GM19455 (cell line): ENCODE data around the gene FAM9C.

Source experiments
- ATAC-seq: cut with Tn5 transposase; IDR thresholded peaks from one replicate; pipeline ENCODE4 v1.9.1; 2021; ENCODE audit not compliant: unreplicated experiment

FAM9C gene

DNA sequence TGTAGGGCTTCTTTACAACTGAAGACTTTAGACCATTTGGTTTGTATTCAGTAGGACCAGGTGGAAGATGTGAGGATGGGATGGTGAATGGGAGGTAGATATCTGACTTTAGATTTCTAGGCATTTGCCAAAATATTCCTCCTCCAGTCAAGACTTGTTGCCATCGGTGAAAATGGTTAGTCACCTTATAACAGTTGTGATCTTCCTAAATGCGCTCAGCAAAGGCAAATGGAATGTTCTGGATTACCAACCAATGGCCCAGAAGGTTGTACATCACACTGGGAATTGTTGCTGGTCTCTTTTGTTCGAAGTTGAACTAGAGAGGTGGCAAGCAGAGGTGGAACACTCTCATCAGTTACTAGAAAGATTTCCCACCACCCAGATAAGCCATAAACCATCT is 35.6 kb downstream of the FAM9C start:
- no peak for ATAC-seq

DNA sequence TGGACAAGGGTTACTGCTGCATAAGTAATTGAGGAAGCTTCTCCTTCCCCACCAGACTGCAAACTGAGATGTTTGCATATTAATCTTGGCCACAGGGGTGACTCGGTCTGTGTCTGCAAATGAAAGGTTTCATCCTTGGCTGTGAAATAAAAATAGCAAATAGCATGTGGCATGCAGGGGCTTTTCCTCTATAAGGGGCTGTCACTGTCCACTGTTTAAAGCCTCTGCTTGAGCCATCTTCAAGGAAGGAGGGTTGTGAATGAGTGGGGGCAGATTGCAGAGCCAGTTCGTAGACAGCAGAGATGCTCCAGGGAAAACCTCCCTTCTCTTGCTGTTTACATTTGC is 36.3 kb downstream of the FAM9C start:
- no peak for ATAC-seq

DNA sequence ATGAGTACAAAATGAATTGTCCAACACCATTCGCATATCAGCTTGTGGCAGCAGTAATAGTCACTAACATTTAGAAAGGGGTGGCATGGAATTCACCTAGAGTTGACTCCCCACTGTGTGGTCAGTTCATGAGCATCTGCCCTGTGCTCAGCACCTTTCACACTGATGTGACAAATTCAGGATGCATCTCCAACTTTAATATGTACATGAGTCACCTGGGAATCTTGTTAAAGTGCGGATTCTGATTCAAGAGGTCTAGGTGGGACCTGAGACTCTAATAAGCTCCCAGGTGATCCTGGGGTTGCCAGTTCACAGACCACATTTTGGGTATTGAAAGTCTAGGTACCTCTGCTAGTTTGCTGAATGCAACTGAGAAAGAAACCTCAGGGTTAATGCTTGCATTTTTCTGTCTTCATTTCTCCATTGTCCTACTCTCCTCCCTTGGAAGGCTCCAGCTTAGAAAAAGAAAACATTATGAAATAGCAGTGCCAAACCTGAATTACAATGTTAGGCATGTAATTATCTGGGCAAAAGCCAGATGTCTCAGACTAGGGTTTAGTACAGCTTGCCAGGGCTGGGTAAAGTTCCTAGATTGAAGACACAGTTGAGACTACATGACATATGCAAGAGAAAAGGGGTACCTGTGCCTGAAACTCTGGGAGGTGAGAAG is 36.8 kb downstream of the FAM9C start:
- no peak for ATAC-seq

DNA sequence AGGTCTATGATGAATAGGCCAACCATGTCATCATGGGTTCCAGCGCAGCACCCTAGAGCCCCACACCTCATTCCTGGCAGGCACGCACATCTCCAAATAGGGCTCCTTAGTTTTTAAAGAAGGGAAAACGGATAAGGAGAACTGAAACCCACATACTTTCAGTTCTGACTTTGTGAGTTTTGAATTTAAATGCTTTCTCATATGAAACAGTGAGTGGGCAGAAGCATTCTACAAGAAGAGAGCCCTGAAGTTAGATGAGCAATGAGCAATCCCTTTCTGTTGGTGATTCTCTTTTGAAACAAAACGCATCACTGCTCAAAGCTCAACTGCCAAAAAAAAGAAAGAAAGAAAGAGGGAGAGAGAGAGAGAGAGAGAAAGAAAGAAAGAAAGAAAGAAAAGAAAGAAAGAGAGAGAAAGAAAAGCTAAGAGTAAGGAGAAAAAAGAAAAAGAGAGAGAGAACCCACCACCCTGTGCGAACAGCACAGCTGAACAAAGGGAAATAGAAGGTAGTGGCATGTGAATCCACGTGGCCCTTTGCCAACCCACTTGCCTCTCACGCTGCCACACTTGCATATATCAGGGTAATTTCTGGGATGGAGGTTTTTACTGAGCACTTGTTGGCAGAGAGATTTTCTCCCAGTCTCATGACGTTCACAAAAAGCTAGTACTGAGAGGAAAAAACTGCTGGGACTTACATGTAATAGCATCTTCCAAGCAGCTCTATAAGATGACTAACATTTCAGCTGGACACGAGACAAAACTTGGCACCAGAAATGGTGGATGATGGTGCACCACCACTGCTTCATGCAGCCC is 38.6 kb downstream of the FAM9C start:
- peak; percentile 53 for ATAC-seq

DNA sequence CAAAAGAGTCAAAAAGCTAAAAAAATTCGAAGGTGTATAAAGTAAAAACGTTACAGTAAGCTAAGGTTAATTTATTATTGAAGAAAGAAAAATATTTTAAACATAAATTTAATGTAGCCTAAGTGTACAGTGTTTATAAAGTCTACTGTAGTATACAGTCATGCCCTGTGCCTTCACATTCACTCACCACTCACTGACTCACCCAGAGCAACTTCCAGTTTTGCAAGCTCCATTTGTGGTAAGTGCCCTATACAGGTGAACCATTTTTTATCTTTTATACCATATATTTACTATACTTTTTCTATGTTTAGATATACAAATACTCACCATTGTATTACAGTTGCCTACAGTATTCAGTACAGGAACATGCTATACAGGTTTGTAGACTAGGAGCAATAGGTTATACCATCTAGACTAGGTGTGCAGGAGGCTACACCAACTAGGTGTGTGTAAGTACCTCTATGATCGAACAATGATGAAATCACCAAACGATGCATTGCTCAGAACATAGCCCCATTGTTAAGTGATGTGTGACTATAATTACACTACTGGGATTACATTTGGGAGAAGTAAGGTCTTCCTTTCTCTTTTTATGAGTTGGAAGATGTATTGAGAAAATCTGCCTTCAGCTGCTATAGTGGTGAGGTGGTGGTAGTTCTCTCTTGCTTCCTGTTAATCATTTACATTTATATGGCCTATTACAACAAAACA is 42.3 kb downstream of the FAM9C start:
- ATAC-seq: no peak

DNA sequence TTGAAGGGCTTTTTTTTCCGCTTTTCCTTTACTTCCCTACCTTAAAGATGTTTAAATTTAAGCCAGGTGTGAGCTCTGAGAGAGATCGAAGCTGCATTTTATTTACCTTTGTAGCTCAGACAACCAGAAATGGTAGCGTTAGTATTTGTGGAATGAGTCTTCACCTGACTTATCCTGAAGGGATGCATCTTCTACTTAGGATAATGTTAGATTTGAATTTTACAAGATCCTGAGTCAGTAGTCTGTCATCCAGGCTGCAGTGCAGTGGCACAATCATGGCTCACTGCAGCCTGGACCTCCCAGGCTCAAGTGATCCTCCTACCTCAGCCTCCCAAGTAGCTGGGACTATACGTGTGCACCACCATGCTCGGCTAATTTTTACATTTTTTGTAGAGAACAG is 43.3 kb downstream of the FAM9C start:
- no peak for ATAC-seq

DNA sequence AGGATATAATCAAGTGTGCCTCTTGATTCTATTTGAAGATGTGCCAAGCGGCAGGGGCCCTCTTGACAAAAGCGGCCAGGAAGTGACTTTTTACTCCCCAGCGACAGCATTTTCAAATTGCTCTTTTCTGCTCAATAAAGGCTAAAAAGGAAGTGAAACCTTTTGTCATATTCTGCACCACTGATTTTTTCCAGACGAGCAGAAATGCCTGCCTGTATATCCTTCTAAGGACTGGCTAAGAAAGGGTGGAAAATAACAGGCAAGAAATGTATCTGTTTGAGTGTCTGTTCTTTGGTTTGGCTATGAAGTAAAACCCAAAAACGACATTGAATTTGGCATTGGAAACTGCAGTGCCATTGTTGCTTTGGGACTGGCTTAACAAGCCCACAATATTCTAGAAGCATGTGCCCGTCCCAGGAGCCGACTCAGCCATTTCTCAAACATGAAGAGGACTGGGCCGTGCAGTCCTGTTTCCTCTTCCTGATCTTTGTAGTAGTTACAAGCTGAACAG is 44.1 kb downstream of the FAM9C start:
- ATAC-seq: no peak

DNA sequence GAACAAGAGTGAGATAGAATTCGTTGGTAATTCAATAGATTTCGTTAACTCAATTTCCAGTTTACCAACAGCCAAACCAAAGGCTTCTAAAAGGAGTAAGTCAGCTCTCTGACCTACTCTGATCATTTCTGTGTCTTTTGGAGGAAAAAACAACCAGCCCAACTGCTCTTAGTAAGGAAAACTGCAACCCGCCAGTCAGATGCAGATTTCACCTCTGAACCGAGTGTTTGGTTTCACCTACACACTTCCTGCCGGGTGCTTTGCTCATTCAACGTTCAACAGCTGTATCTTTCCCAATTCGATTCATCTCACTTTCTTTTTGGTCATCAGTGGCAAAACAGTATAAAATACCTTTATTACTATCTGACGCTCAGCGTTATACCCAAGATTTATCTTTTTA is 45.0 kb downstream of the FAM9C start:
- peak; percentile 57 for ATAC-seq

DNA sequence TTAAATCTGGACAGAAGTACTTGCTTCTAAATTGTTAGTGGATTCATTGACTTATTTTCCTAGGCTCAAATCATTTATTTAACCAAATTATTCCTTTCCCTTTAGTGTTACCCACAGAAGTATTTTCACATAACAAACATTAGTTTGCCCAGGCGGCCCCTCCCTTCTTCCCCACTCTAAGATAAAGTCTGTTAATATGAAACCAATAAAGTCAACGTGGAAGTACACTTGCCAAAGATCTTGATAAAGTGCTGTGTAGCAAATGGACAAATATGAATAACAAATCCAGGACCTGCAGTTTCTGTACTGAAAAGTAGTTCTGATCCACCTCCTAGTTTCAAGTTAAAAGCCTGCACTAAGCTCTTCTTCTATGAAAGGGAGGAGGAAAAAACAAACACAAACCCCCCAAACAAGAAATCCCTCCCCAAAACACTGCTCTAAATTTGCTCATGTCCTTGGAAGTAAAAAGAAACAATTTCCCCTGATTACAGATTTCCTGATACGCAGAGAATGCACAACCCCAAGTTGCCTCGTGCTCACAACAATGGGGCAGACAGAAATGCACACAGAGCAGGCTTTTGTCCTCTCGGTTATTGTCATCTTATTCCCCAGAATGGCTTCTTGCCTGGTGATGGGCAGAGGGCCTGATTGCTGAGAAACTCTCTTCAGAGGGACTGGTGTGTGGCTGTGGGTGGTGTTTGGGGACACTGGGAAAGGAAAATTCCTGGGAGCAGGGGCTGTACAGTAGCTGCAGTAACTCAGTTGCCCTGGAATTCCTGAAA is 46.3 kb downstream of the FAM9C start:
- ATAC-seq: no peak

DNA sequence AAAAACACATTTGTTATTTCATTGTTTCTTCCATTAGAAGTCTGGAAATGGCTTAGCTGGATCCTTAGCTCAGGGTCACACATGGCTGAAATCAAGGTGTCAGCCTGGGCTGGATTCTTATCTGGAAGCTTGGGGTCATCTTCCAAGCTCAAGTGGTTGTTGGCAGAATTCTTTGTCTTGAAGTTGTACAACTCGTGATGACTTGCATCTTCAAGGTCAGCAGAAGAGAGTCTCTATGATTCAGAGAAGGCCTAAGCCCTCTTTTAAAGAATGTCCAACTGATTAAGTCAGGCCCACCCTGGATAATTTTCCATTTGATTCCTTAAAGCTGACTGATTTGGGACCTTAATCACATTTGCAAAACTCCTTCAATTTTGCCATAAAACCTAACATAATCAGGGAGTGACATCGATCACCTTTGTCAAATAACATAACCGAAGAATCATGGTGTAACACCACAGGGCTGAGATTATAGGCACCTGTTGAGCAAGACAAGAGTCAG is 47.4 kb downstream of the FAM9C start:
- no peak for ATAC-seq

DNA sequence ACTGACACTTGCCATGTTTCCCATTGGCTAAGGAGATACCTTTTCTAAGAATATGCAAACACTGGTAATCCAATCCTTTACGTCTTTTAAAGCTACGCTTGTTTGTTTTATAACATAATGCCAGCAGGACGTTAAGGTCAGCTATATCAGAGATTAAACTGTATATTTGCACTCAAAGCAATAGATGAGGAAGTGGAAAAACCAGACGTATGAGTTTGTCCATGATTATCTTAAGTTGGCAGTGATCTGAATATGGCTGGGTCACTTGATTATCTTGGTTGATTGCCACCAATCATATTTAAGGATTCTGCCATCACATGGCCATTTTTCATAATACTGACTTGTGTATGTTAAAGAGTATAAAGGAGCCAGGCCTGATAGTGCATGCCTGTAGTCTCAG is 50.1 kb downstream of the FAM9C start:
- no peak for ATAC-seq

DNA sequence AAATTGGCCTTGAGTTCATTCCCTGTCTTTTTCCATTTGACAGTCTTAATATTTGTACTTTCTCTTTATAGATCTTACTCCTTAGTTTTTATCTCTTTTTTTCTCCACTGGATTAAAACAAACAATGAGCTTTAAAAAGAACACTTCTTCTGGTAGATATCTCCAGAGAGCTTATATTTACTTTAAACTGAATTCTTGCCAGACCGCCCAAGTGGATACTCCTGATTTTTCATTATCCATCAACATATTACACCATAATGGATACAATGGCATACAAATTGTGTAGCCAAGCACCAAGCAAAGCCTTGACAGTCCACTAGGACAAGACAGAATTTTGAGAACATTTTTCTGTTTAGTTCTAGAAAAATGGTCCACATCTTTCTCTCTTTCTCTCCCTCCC is 50.6 kb downstream of the FAM9C start:
- no peak for ATAC-seq

DNA sequence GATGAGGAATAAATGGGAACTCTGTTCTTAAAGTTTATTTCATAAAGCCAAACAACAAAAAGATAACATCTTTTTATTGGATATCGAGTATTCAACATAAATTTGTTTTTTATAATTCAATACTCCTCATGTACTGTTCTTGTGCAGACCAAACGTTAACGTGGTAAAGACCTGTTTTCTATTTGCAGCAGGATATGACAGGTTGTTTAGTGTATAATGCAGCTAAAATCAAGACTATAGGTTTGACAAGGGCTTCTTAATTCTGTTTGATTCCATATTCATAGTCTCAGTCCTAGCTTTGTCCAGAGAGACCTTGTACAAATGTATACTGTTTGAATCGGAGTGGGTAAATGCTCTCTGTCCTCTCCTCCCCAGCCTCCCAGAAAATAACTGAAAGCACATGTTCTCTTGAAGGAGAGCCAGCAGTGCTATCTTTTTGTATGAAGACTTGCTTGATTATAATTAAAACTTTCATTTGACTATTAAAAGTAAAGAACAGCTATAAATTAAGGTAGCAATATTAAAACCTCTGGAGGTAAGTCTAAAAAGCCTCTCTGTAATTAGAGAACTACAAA is 51.8 kb downstream of the FAM9C start:
- no peak for ATAC-seq

DNA sequence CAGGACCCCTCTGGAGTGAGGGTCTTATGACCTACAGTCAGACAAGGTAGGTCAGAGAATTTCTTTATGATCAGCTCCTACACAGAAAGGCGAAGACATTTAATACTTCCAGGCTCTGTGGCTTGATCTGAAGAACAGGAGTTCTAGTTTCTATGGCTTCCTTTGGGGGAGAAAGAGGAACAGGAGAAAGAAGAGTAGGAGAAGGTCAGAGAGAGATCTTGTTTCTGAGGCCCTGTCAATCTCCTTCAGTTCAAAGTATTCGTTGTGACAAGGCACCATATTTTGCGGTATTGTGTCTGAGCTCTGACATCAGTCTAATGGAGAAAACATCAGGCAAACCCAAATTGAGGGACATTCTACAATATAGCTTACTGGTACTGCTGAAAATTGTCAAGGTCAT is 52.8 kb downstream of the FAM9C start:
- ATAC-seq: no peak

DNA sequence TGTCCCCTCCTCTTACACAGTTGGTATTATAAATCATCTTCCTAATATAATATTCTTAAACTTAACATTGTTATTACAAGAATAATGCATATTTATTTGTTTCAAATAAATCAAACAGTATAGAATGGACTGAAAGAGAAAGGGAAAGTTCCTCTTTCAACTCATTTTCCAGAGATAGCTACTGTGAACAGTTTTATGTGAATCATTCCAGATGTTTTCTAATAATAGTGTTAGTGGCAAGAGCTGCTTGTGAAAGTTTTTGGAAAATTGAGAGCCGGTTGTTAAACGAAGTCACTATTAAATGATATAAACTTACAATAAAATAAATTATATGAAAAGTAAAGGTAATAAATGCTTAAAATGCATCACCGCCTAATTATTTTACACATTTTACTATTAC is 55.0 kb downstream of the FAM9C start:
- no peak for ATAC-seq

DNA sequence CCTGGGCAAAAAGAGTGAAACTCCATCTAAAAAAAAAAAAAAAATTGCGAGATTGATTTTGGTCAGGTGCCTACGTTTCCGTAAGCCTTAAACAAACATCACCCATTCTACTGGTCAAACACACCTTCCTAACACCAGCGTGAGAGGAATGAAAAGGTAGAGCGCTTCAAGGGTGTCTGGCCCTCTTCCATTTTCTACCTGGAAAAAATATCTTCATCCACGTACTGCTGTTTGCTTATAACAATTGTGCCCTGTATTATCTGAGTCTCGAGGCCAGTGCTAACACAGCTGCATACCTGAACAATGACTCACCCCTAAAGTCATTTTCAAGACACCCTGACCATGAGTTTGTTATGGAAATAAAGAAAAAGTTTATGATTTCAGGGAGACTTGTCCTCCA is 55.6 kb downstream of the FAM9C start:
- ATAC-seq: no peak

DNA sequence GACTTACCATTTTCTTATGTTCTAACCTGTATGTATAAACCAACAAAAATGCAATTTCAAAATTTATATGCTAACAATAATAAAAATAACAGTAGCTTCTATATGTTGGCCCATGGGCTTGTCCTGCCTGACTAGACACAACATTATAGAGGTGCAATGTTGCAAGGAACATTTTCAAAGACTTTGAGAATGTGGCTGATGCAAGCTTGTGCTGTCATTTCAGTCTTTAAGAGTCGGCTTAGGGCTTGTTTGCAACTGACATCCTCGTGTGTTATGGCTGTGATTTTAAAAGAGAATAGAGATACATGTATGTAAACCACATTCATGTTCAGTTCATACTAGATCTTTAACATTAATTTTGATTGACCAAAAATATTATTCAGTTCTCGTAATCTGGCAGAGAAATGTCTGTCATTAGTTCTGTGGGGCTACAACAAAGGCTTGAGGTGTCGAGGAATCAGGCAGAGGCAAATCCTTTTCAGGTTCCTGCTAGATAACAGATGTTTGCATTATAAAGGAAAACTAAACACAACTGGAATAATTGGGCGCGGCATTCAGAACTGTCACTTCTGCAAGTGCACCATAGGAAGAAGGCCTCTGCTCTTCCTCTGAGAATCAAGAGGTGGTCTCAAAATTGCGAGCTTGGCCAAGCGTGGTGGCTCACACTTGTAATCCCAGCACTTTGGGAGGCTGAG is 56.4 kb downstream of the FAM9C start:
- ATAC-seq: no peak

DNA sequence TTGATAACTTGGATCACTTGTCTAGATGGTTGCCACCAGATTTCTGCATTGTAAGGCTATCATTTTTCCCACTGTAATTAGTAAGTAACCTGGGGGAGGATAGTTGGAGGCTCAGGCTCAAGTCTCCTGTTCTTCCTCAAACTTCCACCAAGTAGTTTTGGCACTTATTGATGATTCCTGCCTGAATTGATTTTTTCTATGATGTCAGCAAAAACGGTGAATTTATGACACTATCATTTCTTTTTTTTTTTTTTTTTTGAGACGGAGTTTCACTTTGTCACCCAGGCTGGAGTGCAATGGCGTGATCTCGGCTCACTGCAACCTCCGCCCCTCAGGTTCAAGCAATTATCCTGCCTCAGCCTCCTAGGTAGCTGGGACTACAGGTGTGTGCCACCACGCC is 57.1 kb downstream of the FAM9C start:
- ATAC-seq: no peak

DNA sequence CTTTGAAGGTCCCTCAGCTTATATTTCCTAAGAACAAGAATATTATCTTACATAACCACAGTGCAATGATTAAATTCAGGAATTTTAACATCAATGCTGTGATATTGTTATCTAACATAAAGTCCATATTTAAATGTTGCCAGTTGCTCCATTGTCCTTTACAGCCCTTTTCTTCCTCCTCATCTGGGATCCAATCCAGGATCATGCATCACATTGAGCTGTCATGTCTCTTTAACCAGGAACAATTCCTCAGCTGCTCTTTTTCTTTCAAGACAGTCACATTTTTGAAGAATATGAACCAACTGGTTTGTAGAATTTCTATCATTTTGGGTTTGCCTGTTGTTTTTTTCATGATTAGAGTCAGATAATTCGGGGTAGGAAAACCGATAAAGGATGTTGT is 57.5 kb downstream of the FAM9C start:
- ATAC-seq: no peak

DNA sequence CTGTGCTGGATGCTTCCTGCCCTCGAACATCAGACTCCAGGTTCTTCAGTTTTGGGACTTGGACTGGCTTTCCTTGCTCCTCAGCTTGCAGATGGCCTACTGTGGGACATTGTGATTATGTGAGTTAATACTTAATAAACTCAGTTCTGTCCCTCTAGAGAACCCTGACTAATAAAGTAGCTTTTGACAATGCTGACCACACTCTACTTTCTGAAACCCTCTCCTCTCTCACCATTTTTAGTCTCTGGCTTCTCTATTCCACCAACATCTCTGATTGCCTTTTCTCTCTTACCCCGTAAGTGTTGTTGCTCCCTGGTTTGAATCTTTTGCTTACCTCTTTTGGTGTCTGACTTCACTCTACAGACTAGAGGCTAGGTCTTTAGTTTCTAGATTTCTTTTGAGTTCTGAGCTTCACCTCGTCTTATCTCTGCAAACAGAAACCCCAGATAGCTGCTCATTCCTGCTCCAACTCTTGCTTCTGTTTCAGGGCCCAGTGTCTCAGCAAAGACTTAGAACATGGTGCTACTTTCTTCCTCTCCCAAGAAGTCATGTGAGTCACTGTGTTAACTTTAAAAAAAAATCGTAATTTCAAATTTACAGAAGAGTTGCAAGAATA is 58.1 kb downstream of the FAM9C start:
- ATAC-seq: no peak
